ENCODE results near the gene HAP1. TPM values are rescaled to one million over a fixed set of nuclear protein-coding genes. Genes with fewer than 3 reads are reported as not detected.

Gene HAP1
- total RNA-seq, 1 donor from 2014 or later, result 0.99 TPM

DNA sequence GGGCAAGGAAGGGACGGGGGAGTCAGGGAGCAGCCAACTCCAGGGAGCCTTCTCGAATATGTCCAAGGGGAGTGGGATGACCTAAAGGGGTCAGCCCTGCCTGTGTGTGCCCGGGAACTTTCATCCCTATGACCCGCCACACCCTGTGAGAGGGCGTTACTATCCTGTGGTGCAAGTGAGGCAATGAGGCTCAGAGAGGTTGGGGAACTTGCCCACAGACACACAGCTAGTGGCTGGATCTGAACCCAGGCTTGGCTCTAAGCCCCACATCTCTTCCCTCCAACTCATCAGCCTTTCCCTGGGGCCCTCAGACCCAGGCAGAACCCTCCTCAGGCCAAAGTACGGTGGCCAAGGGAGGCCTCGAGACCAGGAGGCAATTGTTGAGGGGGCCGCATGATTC lies 28.9 kb upstream of the HAP1 start:
- DNase-seq (ENCODE audit: extremely low read depth, low read depth, low spot score), result no peak

DNA sequence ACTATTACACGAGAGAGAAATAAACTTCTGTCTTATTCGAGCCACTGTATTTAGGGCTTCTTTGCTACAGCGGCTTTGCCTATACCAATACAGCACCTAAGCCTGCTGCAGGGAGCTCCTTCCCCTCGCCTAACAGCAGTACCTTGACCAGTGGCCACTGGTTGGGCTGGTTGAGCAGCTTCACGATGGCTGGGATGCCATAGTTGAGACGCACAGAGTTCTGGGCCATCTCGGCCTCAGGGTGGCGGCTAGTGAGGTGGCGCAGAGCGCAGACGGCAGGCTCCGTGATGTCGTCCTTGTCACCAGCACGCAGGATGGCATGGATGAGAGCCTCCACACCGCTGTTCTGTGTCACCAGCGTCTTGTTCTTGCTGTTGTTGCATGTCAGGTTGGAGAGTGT lies 28.4 kb upstream of the HAP1 start:
- no peak for DNase-seq (ENCODE audit: extremely low read depth, low read depth, low spot score)

DNA sequence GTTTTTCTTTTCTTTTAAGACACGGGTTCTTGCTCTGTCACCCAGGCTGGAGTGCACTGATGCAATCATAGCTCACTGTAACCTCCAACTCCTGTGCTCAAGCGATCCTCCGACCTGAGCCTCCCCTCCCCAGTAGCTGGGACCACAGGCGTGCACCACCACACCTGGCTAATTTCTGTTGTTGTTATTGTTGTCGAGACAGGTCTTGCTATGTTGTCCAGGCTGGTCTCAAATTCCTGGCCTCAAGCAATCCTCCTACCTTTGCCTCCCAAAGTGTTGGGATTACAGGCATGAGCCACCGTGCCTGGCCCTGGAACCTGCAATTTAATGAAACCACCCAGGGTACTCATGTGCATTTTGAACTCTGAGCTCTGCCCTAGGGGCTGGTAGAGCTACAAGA lies 27.9 kb upstream of the HAP1 start:
- DNase-seq (ENCODE audit: extremely low read depth, low read depth, low spot score), result no peak

DNA sequence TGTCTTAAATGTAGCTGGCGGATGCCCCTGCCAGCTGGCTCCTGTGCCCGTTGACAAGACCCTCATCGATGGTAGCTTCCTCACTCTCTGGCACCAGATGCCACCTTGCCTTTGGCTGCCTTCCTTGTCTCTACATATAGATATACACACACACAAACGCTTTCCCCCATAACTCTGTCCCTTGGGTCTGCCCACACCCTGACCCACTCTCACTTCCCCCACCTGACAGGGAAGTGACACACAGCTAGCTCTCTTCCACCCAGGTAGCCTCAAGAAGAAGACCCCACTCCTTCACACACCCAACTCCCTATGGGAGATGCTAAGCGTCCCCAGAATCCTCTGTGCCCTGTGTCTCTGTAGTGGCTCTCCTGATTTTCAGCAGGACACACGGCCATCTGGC lies 26.4 kb upstream of the HAP1 start:
- DNase-seq (ENCODE audit: extremely low read depth, low read depth, low spot score), result no peak

DNA sequence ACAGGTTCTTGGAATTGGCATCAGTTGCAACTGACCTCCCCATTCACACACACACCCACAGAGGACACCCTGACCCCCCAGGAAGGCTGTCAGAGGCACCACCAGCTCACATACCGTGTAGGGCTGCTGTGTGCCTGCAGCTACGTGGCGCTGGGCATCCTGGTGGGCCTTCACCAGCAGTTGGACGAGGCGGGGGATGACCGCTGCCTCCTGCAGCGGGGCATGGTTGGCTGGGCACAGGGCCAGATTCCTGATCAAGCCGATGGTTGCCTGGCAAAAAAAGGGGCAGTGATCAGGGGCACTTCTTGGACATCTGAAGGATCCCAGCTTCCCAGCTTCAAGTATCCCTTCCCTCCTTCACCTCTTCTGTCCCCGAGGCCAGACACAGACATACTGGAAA lies 24.2 kb upstream of the HAP1 start:
- no peak for DNase-seq (ENCODE audit: extremely low read depth, low read depth, low spot score)

DNA sequence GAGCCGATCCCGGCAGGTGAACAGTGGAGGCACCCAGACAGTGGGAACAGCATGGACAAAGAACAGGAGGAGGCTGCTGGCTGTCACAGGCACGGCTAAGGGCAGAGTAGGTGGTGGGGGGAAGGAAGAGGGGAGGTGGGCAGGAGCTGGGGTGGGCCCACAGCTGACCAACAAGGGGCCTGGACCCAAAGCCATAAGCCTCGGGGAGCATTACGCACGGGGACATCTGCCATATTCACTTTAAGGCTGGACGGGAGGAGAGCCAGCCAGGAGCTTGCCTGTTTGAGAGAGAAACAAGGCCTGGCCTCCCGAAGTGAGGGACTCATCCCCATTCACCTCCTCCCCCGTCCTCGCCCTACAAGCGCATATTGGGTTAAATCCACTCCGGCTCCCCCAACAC lies 19.6 kb upstream of the HAP1 start:
- DNase-seq (ENCODE audit: extremely low read depth, low read depth, low spot score), result no peak

DNA sequence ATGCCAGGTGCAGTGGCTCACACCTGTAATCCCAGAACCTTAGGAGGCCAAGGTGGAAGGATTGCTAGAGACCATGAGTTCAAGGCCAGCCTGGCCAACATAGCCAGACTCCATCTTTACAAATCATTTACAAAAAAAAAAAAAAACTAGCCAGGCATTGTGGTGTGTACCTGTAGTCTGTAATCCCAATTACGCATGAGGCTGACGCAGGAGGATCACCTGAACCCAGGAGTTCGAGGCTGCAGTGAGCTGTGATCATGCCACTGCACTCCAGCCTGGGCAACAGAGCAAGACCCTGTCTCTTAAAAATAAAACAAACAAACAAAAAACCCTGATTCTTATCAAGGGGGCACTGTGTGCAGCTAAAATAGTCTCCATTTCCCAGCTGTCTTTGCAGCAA lies 16.8 kb upstream of the HAP1 start:
- DNase-seq (ENCODE audit: extremely low read depth, low read depth, low spot score), result no peak

DNA sequence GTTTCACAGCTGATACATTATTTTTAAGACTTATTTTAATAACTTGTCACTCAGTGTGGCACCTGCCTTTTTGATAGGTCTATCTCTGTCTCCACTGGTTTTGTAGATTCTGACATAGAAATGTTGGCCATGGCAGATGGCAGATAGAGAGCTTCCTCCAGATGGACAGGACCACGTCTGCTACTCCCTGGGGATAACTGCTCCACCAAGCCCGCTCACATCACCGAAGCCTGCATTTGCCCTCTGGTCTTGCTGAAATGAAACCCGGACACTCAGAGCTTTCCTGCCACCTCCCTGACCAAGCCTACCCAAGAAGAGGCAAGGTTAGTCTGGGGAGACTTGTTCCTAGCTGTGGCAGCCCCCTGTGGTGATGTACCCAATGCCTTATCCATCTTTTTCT lies 16.4 kb upstream of the HAP1 start:
- no peak for DNase-seq (ENCODE audit: extremely low read depth, low read depth, low spot score)

DNA sequence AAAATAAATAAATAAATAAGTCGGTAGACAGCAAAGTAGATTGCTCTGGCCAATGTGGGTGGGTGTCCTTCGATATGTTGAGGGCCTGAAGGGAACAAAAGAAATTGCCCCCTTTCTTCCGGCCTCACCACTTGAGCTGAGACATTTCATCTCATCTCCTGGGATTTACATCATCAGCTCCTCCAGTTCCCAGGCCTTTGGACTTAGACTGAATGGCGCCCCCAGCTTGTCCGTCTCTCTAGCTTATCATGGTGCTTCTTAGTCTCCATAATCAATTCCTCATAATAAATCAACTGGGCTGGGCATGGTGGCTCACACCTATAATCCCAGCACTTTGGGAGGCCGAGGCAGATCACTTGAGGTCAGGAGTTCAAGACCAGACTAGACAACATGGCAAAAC lies 13.8 kb upstream of the HAP1 start:
- DNase-seq (ENCODE audit: extremely low read depth, low read depth, low spot score), result no peak

DNA sequence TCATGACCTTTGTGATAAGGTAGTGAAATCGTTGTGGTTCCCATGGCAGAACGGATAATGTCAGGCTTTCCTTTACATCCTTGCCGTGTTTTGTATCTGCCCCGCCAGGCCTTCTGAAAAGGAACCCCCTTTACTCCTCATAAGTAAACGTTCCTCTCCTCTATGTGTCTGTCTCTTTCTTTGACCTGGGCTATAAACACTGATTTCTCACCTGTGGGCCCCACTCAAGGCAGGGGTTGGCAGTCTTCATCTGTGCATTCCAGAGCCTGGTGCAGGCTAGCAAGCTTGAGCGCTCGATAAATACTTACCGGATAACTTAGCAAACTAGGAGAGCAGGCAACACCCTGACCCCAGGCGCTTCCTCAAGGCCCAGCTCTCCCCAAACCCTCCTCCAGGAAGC lies 7.3 kb upstream of the HAP1 start:
- no peak for DNase-seq (ENCODE audit: extremely low read depth, low read depth, low spot score)

DNA sequence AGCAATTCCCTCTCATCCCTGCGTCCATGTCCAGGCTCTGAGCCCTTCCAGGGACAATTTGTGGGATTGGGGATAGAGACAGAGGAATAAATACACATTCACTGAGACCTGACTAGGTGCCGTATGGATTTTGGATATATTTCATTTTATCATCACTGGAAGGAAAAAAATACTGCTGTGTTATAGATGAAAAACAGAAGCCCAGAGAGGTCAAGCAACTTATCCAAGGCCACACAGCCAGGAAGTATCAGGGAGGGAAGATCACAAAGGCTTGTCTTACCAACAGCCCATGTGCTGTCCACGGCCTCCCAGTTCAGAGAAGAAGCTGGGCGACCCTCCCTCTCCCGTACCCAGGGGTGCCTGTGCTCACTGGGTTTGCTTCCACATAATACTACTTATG lies 6.1 kb upstream of the HAP1 start:
- no peak for DNase-seq (ENCODE audit: extremely low read depth, low read depth, low spot score)

DNA sequence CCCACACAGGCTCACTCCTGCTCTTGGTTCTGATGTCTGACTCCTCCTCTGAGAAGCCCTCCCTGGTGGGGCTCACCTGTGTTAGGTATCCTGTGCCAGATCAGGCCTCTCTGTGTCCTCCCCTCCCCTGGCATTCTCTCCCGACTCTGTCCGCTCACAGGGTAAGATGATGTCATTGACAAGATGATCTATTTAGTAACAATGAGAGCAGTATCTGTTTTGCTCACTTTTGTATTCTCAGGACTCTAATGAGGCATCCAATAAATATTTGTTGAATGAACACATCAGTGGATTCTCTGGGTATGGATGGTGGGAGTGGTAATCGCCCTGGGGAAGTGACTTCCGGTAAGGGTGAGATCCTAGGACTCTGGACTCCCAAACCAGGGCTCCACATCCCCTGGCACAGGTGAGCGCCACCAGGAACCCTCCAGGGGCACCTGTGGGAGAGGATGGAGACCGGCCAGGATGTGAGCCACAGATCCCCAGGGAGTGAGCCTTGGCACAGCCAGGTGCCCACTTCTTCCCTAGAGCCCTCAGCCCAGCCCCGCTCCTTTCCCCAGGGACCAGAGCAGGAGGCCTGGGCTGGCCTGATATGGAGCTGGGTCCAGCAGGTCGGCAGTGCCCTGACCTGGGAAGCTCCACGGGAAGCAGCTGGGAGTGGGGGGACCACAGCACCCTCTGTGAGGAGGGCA lies 5.4 kb upstream of the HAP1 start:
- DNase-seq (ENCODE audit: extremely low read depth, low read depth, low spot score), result no peak

DNA sequence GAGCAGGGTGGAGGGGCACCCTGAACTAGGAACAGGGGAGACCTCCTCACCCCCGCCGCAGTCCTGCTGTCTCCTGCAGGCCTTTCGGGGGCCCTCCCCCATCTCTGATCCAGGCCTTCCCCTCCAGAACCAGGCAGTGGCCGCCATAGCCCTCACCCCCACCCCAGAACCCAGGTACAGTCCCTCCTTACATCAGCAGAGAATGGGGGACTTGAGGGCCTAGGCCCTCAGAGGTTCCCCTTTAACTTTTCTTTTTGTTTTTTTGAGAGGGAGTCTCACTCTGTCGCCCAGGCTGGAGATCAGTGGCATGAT lies 4.3 kb upstream of the HAP1 start:
- no peak for DNase-seq (ENCODE audit: extremely low read depth, low read depth, low spot score)

DNA sequence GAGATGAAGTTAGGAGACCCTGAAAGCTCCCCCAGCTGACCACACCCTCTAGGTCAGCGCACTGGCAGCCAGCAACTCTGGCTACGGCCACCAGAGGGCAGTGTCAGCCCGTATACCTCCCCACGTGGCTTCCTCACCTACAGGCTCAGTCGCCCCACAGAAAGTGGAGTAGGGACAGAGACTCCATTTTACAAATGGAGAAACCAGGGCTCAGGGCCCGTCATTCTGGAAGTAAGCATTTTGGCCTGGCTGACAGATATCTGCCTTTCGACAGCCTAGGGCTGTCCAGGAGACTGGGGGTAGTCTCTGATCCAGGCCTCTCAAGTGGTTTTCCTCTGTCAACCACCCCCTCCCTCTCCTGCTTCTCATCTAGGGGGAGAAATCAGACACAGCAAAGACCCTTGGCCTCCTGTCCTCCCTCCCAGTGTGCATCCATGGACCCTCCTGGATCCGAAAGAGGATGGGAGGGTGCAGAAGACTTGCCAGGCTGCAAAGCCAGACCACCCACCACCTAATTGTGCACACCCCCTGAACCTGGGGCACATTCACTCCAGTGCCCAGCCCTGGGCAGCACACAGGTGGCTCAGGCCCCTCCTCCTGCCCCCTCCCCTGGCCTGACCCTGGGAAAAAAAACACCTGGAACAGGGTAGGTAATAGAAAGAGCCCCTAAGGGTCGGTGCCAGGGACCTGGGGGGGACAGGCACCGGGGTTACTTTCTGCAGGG lies 3.8 kb upstream of the HAP1 start:
- no peak for DNase-seq (ENCODE audit: extremely low read depth, low read depth, low spot score)

DNA sequence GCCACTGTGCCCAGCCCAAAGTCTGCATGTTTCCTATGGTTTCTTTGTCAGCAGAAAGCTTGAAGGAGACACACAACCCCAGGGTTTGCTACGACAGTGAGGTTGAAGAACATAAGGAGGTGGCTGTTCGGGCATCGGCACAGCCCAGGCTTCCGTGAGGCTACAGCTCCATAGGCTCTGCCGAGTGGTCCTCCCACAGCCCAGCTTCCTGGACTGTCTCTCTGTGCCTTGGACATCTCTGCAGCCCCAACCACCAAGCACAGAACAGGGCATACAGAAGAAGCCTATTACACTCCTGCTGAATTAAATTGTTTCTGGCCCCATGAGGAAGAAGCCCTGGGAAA lies 3.2 kb upstream of the HAP1 start:
- no peak for DNase-seq (ENCODE audit: extremely low read depth, low read depth, low spot score)

DNA sequence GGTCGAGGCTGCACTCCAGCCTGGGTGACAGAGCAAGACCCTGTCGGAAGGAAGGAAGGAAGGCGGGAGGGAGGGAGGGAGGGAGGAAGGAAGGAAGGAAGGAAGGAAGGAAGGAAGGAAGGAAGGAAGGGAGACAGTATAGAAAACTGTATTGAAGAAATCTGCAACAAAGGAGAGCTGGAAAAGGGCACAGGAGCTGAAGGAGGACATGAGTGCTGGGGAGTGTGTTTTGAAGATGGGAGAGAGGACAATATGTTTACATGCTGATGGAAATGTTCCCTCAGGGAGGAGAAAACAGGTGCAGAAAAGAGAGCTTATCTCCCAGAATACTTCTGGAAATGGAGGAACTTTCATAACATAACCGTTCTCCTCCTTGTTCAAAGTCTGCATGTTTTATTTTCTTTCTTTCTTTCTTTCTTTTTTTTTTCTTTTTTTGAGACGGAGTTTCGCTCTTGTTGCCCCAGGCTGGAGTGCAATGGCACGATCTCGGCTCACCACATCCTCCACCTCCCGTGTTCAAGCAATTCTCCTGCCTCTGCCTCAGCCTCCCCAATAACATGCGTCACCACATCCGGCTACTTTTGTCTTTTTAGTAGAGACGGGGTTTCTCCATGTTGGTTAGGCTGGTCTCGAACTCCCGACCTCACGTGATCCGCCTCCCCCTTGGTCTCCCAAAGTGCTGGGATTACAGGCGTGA lies 2.7 kb upstream of the HAP1 start:
- DNase-seq (ENCODE audit: extremely low read depth, low read depth, low spot score), result no peak

DNA sequence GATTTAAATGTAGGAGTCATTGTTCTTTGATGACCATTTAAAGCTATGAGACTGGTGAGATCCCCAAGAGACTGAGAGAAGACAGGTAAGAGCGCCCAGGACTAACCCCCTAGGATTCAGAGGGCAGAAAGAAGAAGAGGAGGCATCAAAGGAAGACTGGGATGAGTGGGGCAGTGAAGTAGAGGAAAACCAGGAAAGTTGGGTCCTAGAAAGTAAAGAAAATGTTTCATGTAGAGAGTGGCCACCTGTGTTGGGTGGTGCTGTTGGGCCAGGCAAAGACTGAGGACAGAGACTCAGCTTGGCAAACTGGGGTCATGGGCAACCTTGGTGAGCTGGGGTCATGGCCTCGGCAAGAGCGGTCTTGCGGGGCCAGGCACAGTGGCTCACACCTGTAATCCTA lies 1.3 kb upstream of the HAP1 start:
- DNase-seq (ENCODE audit: extremely low read depth, low read depth, low spot score), result no peak

DNA sequence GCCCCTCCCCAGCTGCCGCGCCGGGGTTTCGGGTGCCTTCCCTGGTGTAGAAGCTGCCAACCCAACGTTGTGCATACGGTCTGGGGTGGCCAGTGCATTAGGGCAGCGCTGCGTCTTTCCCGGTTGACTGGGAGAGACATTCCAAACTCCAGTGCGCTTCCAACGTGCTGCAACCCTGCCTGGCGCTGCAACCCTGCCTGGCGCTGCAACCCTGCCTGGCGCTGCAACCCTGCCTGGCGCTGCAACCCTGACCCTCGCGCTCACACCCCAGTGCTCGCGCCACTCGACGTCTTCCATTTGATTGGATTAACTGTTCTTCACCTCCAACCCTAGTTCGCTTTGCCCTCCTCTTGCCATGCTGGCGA lies 488 bp upstream of the HAP1 start:
- no peak for DNase-seq (ENCODE audit: extremely low read depth, low read depth, low spot score)

DNA sequence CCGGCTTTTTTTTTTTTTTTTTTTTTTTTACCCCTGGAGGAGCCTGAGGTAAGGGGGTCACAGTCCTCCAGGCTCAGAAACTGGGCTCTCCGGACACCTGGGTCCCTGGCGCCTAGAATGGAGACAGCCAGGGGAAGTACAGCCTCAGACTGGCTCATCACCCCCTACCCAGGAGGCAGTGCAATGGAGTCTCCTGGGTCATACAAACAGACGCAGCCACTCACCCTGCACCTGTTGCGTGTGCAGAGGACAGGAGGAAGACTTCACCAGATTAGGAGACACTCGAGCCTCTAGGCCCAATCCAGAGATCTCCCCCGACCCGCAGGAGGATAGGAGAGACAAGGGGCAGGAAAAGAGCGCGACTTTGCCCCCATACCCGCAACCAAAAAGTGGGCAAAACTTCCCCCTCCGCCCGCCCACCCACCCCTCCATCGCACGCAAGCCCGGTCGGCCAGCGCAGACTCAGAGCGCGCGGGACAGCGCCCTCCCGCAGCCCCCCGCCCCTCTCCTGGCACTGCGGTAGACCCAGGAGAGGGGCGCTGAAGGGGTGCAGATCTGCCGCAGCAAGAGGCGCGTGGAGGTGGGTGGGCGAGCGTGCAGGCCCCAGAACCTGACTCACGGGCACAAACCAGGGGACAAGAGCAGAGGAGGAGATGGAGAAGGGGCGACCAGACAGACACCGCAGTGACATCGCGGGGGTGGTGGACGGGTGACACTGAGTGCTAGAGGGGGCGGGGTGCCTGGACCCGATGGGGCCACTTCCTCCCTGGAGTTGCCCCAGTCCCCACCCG lies 900 bp downstream of the HAP1 start:
- no peak for DNase-seq (ENCODE audit: extremely low read depth, low read depth, low spot score)

DNA sequence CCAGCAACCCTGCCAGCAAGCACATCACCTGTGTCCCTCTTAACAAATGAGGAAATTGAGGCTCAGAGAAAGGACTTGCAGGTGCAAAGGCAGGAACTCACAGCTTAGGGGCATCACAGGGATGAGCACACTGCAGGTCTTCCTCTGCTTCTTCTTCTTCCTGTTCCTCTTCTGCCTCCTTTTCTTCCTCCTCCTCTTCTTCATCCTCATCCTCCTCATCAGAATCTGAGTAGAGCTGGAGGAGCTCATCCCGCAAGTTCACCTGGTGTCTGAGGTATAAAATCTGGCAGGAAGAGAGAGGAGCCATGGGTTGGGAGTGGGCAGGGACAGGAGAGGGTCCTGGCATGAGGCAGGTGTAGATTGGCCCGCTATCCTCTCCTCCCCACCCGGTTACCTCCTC lies 2.6 kb downstream of the HAP1 start:
- no peak for DNase-seq (ENCODE audit: extremely low read depth, low read depth, low spot score)

DNA sequence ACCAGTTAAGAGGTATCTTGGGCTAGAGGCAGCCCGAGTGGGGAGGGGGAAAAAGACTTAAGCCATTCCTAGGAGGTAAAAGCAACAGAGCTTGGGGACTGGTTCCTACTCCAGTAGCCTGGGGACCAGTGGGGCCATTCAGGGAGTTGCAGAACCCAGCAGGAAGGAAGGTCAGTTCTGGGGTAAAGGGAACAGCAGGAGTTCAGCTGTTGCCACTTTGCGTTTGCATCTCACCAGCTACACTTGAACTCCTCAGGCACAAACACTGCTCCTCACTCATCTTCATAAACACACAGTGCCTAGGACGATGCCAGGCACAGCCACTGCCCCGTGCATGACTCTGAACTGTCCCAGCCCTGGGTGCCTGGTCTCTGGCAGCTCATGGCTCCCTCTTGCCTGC lies 4.0 kb downstream of the HAP1 start:
- DNase-seq (ENCODE audit: extremely low read depth, low read depth, low spot score), result no peak

DNA sequence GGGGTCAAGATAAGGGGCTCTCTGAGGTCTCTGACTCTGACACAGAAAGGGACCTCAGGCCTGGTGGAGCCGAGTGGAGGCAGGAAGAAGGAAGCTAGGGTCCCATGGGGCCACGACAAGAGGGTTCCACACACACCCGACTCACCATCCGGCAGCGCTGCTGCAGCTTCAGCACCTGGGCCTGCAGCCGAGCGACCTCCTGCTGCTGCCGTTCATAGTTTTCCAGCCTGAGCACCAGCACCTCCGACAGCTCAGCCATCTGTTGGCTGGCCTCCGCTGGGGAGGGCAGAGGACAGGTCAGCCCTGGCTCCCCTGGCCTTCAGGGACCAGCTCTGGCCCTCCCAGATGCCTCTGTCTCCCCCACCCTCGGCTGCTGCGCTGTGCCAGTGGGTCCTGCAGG lies 6.4 kb downstream of the HAP1 start:
- DNase-seq (ENCODE audit: extremely low read depth, low read depth, low spot score), result no peak

All from glomerular endothelial cell (primary cell).